HG02852 (cell line): ENCODE results near the gene SSR1.
"Not testable (repeated sequence)": the region's sequence is repeated elsewhere in the genome, so short reads cannot be mapped to it uniquely, and the experiment has no call there.

Experiments used
- ATAC-seq: cut with Tn5 transposase; IDR thresholded peaks from one replicate; pipeline ENCODE4 v1.9.1; 2021; ENCODE audit warnings: mild to moderate bottlenecking, moderate library complexity; ENCODE audit not compliant: unreplicated experiment

Gene SSR1

GRCh38 chr6:7283676-7284075 is 29.3 kb downstream of the SSR1 start:
- ATAC-seq, result no peak

GRCh38 chr6:7282097-7282906 is 30.7 kb downstream of the SSR1 start:
- no peak for ATAC-seq

- no peak for ATAC-seq
Observed at GRCh38 chr6:7276199-7276524, 36.8 kb downstream of the SSR1 start.

GRCh38 chr6:7274525-7274924 is 38.5 kb downstream of the SSR1 start:
- ATAC-seq, result not testable (repeated sequence)

GRCh38 chr6:7273709-7274108 is 39.3 kb downstream of the SSR1 start:
- ATAC-seq, result no peak

- no peak for ATAC-seq
Observed at GRCh38 chr6:7271205-7271534, 41.8 kb downstream of the SSR1 start.

GRCh38 chr6:7270320-7271204 is 42.4 kb downstream of the SSR1 start:
- ATAC-seq, result no peak

- no peak for ATAC-seq
Observed at GRCh38 chr6:7269816-7270215, 43.2 kb downstream of the SSR1 start.

GRCh38 chr6:7268816-7269555 is 44.0 kb downstream of the SSR1 start:
- ATAC-seq, result no peak

- no peak for ATAC-seq
Observed at GRCh38 chr6:7268362-7268761, 44.6 kb downstream of the SSR1 start.

- ATAC-seq, result no peak
Observed at GRCh38 chr6:7267466-7268091, 45.4 kb downstream of the SSR1 start.

- ATAC-seq, result no peak
Observed at GRCh38 chr6:7267071-7267465, 45.9 kb downstream of the SSR1 start.

- not testable (repeated sequence) for ATAC-seq
Observed at GRCh38 chr6:7265385-7265726, 47.6 kb downstream of the SSR1 start.

- ATAC-seq, result no peak
Observed at GRCh38 chr6:7264686-7265384, 48.2 kb downstream of the SSR1 start.

GRCh38 chr6:7264041-7264440 is 49.0 kb downstream of the SSR1 start:
- no peak for ATAC-seq

- not testable (repeated sequence) for ATAC-seq
Observed at GRCh38 chr6:7263519-7263805, 49.5 kb downstream of the SSR1 start.

GRCh38 chr6:7262746-7263518 is 50.1 kb downstream of the SSR1 start:
- ATAC-seq, result no peak

GRCh38 chr6:7261852-7262461 is 51.0 kb downstream of the SSR1 start:
- no peak for ATAC-seq

- ATAC-seq, result peak; percentile 79
Observed at GRCh38 chr6:7261032-7261841, 51.8 kb downstream of the SSR1 start.
